ENCODE results near the gene SUPT6H. TPM values are rescaled to one million over a fixed set of nuclear protein-coding genes. Genes with fewer than 3 reads are reported as not detected.

Gene SUPT6H
- total RNA-seq, 2 experiments from 2014 or later: 33.7 to 76.5 TPM

DNA sequence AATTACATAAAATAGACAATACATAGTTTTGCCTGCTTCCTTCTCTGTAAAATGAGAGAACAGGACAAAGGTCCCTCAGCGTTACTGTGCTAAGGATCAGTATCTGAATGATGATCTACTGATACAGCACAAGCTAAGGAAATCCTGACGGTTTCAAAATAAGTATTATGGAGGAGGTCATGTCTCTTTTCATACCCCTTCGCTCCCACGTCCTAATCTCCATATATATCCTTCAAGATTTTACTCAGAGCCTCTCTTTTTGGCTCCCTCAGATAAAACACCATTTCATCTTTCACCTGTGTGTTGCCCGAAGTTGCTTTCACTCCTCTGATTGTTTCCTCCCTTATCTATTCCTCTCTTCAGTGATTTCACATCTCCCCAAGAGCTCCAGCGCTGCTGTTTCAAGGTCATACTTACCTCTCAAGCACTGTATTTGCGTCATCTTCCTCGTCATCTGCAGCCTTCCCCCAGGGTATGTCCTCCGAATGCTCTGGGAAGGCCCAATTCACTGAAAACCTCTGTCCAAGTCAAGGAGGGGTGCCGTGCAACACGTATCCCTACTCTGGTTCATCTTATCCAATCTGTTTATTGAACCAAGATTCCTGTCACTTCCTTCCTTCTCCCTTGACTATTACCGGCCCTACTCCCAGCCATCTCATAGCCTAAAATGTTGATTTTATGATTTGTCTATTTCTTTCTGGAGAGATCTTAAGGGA lies 15.8 kb upstream of the SUPT6H start:
- H2AFZ ChIP-seq (ENCODE audit: low read length): peak overlapping the region; percentile 60; the same call in 1 of the 2 replicates
- no peak for DNase-seq (ENCODE audit: low spot score)

DNA sequence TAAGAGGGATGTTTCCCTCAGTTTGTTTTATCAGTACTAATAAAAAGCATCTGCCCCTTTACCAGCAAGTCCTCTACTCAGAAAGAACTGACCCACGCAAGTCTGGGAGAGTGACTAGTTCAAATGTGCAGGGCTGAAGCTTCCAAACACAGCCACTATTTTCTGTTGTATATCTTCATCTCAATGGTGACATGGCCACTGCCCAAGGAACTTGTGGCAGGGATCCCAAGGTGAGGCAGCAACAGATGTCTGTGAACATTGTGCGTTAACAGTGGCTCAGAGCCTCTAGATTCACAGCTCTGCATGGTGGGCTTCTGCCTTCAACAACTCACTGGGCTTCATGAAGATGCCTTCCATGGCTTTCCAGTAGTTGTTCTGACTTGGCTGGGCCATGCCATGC lies 13.3 kb upstream of the SUPT6H start:
- Histone ChIP-seq H3K36me3 (ENCODE audit: insufficient read depth, low read length) (peaks cover 41% of the 10 kb centered on the region), H2AFZ (ENCODE audit: low read length) (no peak overlapping the region), H3K9me2 (ENCODE audit: insufficient read depth, low read length) (no peaks in the 10 kb centered on the region), H3K4me3 (ENCODE audit: low read depth, low read length, poor library complexity, severe bottlenecking) (no peak overlapping the region), H3K4me1 (ENCODE audit: insufficient read depth, low read length, poor library complexity, severe bottlenecking) (peaks cover 22% of the 10 kb centered on the region), H3K79me2 (ENCODE audit: insufficient read depth, low read depth, low read length) (peaks cover 17% of the 10 kb centered on the region), H3K9me3 (ENCODE audit: low read length) (no peaks in the 10 kb centered on the region), H4K20me1 (ENCODE audit: insufficient read depth, low read length) (peaks cover 2% of the 10 kb centered on the region; the same call in 1 of the 2 replicates), H3K27ac (ENCODE audit: low read depth, low read length, poor library complexity, severe bottlenecking) (no peak overlapping the region), H3K4me2 (ENCODE audit: low read length) (no peak overlapping the region)
- intact Hi-C loops (cut with micrococcal nuclease; ENCODE audit: unreplicated experiment): no loop called here
- ChIA-PET CTCF (ENCODE audit: unreplicated experiment) (no interaction called here), POLR2A (interaction anchor here (0.7 to 1.1 kb wide), 2 partner anchors 9 to 26 kb away, joined by 3 read pairs; no protein-coding TSS in a partner anchor)
- no TSS peak for BruUV-seq (replicated peaks)
- DNase-seq (ENCODE audit: low spot score): no peak
- TF ChIP-seq, protein P1, sequence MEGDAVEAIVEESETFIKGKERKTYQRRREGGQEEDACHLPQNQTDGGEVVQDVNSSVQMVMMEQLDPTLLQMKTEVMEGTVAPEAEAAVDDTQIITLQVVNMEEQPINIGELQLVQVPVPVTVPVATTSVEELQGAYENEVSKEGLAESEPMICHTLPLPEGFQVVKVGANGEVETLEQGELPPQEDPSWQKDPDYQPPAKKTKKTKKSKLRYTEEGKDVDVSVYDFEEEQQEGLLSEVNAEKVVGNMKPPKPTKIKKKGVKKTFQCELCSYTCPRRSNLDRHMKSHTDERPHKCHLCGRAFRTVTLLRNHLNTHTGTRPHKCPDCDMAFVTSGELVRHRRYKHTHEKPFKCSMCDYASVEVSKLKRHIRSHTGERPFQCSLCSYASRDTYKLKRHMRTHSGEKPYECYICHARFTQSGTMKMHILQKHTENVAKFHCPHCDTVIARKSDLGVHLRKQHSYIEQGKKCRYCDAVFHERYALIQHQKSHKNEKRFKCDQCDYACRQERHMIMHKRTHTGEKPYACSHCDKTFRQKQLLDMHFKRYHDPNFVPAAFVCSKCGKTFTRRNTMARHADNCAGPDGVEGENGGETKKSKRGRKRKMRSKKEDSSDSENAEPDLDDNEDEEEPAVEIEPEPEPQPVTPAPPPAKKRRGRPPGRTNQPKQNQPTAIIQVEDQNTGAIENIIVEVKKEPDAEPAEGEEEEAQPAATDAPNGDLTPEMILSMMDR (conservative IDR thresholded peaks at IDR 0.05; ENCODE audit: low read length): no peak
- TF ChIP-seq EZH2phosphoT487 (IDR thresholded peaks at IDR 0.05; ENCODE audit: borderline replicate concordance, low read depth, low read length): no peak

More for the DNA sequence above, 15.8 kb upstream of the SUPT6H start:
- H3K4me2 ChIP-seq (ENCODE audit: low read length): peak overlapping the region; percentile 90
- ChIA-PET CTCF (ENCODE audit: unreplicated experiment) (interaction anchor here (1.4 kb wide), 1 partner anchor 29 kb away, joined by 4 read pairs; no protein-coding TSS in a partner anchor), POLR2A (interaction anchor here (0.6 to 3.3 kb wide), 2 partner anchors 16 to 76 kb away, joined by 4 to 17 read pairs; partner anchors contain the start of genes SDF2 and SUPT6H)
- TF ChIP-seq, protein P1 (conservative IDR thresholded peaks at IDR 0.05; ENCODE audit: low read length): no peak
- TF ChIP-seq EZH2phosphoT487 (IDR thresholded peaks at IDR 0.05; ENCODE audit: borderline replicate concordance, low read depth, low read length): no peak
- H4K20me1 ChIP-seq (ENCODE audit: insufficient read depth, low read length): peaks cover 9% of the 10 kb centered on the region; the same call in 1 of the 2 replicates
- H3K9me3 ChIP-seq (ENCODE audit: low read length): no peaks in the 10 kb centered on the region
- peaks cover 30% of the 10 kb centered on the region for H3K79me2 ChIP-seq (ENCODE audit: insufficient read depth, low read depth, low read length)
- intact Hi-C loops (cut with micrococcal nuclease; ENCODE audit: unreplicated experiment): loop anchor here (2.0 kb wide), 1 partner anchor 75 kb away; no protein-coding TSS in a partner anchor
- no peaks in the 10 kb centered on the region for H3K9me2 ChIP-seq (ENCODE audit: insufficient read depth, low read length)
- H3K4me1 ChIP-seq (ENCODE audit: insufficient read depth, low read length, poor library complexity, severe bottlenecking): peaks cover 32% of the 10 kb centered on the region
- H3K36me3 ChIP-seq (ENCODE audit: insufficient read depth, low read length): peaks cover 51% of the 10 kb centered on the region
- no TSS peak for BruUV-seq (replicated peaks)
- H3K27ac ChIP-seq (ENCODE audit: low read depth, low read length, poor library complexity, severe bottlenecking): peak overlapping the region; percentile 70
- H3K4me3 ChIP-seq (ENCODE audit: low read depth, low read length, poor library complexity, severe bottlenecking): peak overlapping the region; percentile 95

DNA sequence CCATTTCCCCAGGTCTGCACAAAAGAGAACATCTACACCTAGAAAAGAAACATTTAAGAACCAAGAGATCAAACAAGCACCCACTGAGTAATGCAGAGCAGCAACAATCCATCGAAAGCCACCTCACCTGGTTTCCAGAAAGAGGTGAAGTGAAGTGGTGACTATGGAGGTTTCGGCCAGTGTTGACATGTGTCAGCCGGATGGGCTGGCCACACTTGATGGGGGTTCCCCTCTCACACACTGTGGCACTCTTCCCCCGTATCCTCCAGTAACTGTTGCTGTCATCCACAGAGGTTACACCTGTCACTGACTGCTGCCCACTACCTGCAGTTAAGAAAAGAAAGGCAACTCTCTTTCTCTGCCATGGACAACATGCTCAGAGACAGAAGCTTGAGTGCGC lies 6.8 kb upstream of the SUPT6H start:
- Histone ChIP-seq H3K4me1 (ENCODE audit: insufficient read depth, low read length, poor library complexity, severe bottlenecking) (no peaks in the 10 kb centered on the region), H3K27ac (ENCODE audit: low read depth, low read length, poor library complexity, severe bottlenecking) (no peak overlapping the region), H3K9me3 (ENCODE audit: low read length) (0 out of 2 replicates have a peak, but pooled peaks cover 6% of the 10 kb centered on the region), H3K4me3 (ENCODE audit: low read depth, low read length, poor library complexity, severe bottlenecking) (no peak overlapping the region), H3K36me3 (ENCODE audit: insufficient read depth, low read length) (peaks cover 70% of the 10 kb centered on the region), H4K20me1 (ENCODE audit: insufficient read depth, low read length) (no peaks in the 10 kb centered on the region), H3K9me2 (ENCODE audit: insufficient read depth, low read length) (no peaks in the 10 kb centered on the region), H3K4me2 (ENCODE audit: low read length) (no peak overlapping the region), H3K79me2 (ENCODE audit: insufficient read depth, low read depth, low read length) (peaks cover 2% of the 10 kb centered on the region; the same call in 1 of the 2 replicates), H2AFZ (ENCODE audit: low read length) (no peak overlapping the region)
- intact Hi-C loops (cut with micrococcal nuclease; ENCODE audit: unreplicated experiment): no loop called here
- CTCF ChIA-PET (ENCODE audit: unreplicated experiment): no interaction called here
- POLR2A ChIA-PET: interaction anchor here (0.6 kb wide), 1 partner anchor 36 kb away, joined by 3 read pairs; no protein-coding TSS in a partner anchor
- no peak for DNase-seq (ENCODE audit: low spot score)
- TF ChIP-seq, protein P1 (conservative IDR thresholded peaks at IDR 0.05; ENCODE audit: low read length): no peak
- TF ChIP-seq EZH2phosphoT487 (IDR thresholded peaks at IDR 0.05; ENCODE audit: borderline replicate concordance, low read depth, low read length): no peak
- BruUV-seq (replicated peaks): no TSS peak

All from OCI-LY7 (cell line).